HK-2 (cell line): ENCODE measurements around the gene OCEL1.

Experiments
- DNase-seq: peaks from one replicate; pipeline ENCODE4 v3.0.0-alpha.2; 2018; ENCODE audit not compliant: unreplicated experiment

Gene OCEL1

GRCh38 chr19:17210296-17210695 is 15.7 kb upstream of the OCEL1 start:
- DNase-seq, result no peak

GRCh38 chr19:17211547-17212446 is 14.2 kb upstream of the OCEL1 start:
- no peak for DNase-seq

- DNase-seq, result no peak
These were observed 12.7 kb upstream of the OCEL1 start for GRCh38 chr19:17213334-17213733.

GRCh38 chr19:17214508-17215126 is 11.4 kb upstream of the OCEL1 start:
- no peak for DNase-seq

GRCh38 chr19:17215127-17215971 is 10.7 kb upstream of the OCEL1 start, which contains the start of gene USE1:
Gene USE1 (plus strand): TSS chr19:17215357. CDS start chr19:17215406, 49 bp downstream.
- peak; percentile 89 for DNase-seq

- DNase-seq, result no peak
These were observed 9.9 kb upstream of the OCEL1 start for GRCh38 chr19:17216058-17216670.

GRCh38 chr19:17219286-17219685 is 6.7 kb upstream of the OCEL1 start:
- DNase-seq, result no peak

- peak; percentile 71 for DNase-seq
These were observed 5.7 kb upstream of the OCEL1 start for GRCh38 chr19:17220207-17220758.

GRCh38 chr19:17225053-17225452 is 973 bp upstream of the OCEL1 start:
- DNase-seq, result no peak

- no peak for DNase-seq
These were observed 1.9 kb downstream of the OCEL1 start for GRCh38 chr19:17227798-17228367.

GRCh38 chr19:17229890-17230289 is 3.9 kb downstream of the OCEL1 start:
- no peak for DNase-seq

GRCh38 chr19:17232258-17232657 is 6.2 kb downstream of the OCEL1 start:
- no peak for DNase-seq

- peak; percentile 49 for DNase-seq
These were observed 8.9 kb downstream of the OCEL1 start for GRCh38 chr19:17234911-17235299.

- no peak for DNase-seq
These were observed 9.4 kb downstream of the OCEL1 start for GRCh38 chr19:17235300-17235970.

GRCh38 chr19:17235971-17236777 is 10.1 kb downstream of the OCEL1 start:
- DNase-seq, result peak; percentile 66

GRCh38 chr19:17236811-17237543 is 11.0 kb downstream of the OCEL1 start:
- no peak for DNase-seq

- DNase-seq, result no peak
These were observed 12.0 kb downstream of the OCEL1 start for GRCh38 chr19:17237747-17238706.
